Memory B cell (primary cell): Measurements from ENCODE around the gene SCYL3.
"Not testable (repeated sequence)": the region's sequence is repeated elsewhere in the genome, so short reads cannot be mapped to it uniquely, and the experiment has no call there.

Experiments used
- ATAC-seq: fragments of 150-1000 bp; cut with Tn5 transposase; 2 replicates; pipeline ENCODE4 v1.10.0; 2021; ENCODE audit warnings: low read depth, mild to moderate bottlenecking, moderate library complexity
- DNase-seq, 2 donors: peaks; one replicate each; pipeline ENCODE4 v3.0.0; 2022; ENCODE audit warnings: low spot score in 2 of 2
- H3K27ac Mint-ChIP-seq: one replicate; pipeline ENCODE4 v1.8.0; 2022; ENCODE audit warnings: mild to moderate bottlenecking, moderate library complexity, mixed read lengths
- H3K27me3 Mint-ChIP-seq: one replicate; pipeline ENCODE4 v1.8.0; 2022; ENCODE audit warnings: mixed read lengths
- H3K36me3 Mint-ChIP-seq: one replicate; pipeline ENCODE4 v1.8.0; 2022; ENCODE audit warnings: mild to moderate bottlenecking, mixed read lengths
- H3K4me1 Mint-ChIP-seq: one replicate; pipeline ENCODE4 v1.8.0; 2022; ENCODE audit warnings: mixed read lengths
- H3K4me3 Mint-ChIP-seq: one replicate; pipeline ENCODE4 v1.8.0; 2022; ENCODE audit warnings: mild to moderate bottlenecking, moderate library complexity, mixed read lengths
- H3K9me3 Mint-ChIP-seq: one replicate; pipeline ENCODE4 v1.8.0; 2022; ENCODE audit warnings: mixed read lengths

The SCYL3 gene

DNA sequence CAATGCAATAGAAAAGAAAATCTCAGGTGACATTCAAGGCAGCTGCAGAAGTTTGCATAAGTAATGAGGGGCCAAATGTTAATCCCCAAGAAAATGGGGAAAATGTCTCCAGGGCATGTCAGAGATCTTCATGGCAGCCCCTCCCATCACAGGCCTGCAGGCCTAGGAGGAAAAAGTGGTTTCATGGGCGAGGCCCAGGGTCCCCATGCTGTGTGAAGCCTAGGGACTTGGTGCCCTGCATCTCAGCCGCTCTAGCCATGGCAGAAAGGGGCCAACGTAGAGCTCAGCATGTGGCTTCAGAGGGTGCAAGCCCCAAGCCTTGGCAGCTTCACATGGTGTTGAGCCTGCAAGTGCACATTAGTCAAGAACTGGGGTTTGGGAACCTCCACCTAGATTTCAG, 21.7 kb downstream of the SCYL3 start:
- not testable (repeated sequence) for H3K9me3 Mint-ChIP-seq, ATAC-seq, H3K27ac Mint-ChIP-seq, H3K4me3 Mint-ChIP-seq, DNase-seq, H3K27me3 Mint-ChIP-seq
- peaks cover 55% of the 10 kb centered on the region for H3K36me3 Mint-ChIP-seq
- H3K4me1 Mint-ChIP-seq, result peaks cover 17% of the 10 kb centered on the region

DNA sequence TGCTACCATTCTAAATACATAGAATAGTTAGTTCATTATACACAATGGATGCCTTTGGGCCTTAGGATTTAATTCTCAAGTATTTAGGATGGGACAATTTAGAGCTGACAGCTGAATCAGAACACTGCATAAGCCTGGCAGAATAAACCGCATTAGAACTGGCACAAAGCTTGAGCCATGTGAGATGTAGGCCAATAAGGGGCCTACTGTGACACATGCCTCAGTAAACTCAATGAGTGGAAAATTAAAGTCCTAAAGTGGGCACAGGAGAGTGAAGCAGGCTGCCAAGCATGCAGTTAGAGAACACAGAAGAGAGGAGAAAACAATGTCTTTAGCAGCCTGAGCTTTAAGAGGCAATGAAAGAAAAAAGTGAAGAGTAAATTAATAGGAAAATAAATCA, 24.3 kb downstream of the SCYL3 start:
- DNase-seq, result no peak
- Mint-ChIP-seq H3K27me3 (no peaks in the 10 kb centered on the region), H3K36me3 (peaks cover 59% of the 10 kb centered on the region), H3K4me3 (no peak overlapping the region), H3K27ac (no peak overlapping the region), H3K9me3 (no peaks in the 10 kb centered on the region), H3K4me1 (peaks cover 13% of the 10 kb centered on the region)
- no peak for ATAC-seq

DNA sequence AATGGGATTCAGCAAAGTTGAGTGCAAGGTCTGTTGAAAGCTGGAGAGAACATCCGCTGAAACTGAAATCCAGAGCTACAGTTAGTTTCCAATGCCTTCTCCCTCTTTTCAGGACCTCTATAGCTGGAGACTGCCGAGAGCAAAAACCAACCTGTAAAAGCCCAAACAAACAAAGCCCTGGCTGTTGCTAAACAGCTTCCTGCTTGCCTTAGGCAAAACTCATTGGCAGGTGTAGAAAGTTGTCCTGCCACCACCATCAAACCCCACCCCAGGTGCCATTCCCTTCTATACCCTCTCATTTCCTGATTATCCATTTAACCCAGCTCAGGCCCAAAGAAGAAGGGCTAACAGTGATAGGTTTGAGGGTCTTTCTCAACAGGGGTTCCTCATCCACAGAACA, 24.7 kb downstream of the SCYL3 start:
- Mint-ChIP-seq H3K27ac (no peak overlapping the region), H3K36me3 (peaks cover 54% of the 10 kb centered on the region), H3K4me1 (peaks cover 8% of the 10 kb centered on the region), H3K9me3 (no peaks in the 10 kb centered on the region), H3K4me3 (no peak overlapping the region), H3K27me3 (no peaks in the 10 kb centered on the region)
- DNase-seq (no peak), ATAC-seq (no peak)

DNA sequence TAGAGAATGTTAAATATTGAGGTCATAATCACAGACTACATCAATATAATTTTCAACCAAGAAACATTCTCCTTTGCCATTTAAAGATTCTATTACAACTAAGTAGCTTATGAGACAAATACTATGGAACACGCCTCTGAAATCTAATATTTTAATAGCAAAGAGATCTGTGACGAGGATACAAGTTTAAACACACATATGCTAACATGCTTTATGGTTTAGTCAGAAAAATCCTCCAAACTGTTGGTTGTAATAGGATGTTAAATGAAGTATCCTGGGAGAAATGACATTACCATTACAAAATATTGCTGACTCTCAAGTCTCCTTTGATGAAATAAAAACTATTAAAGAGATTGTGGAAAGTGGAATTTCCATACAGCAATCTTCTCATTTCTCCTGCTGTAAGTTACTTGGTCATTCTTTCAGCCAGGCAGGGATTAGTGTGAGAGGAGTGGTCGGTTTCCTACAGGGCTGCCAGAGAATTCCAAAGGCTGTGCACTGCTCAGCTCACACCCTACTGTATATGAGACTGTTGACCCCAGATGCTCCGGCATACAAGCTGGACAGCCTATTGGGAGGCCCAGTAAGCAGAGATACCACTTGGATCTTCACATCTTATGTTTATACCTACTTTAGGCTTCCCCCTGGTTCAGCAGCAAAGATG, 26.6 kb downstream of the SCYL3 start:
- Mint-ChIP-seq H3K9me3 (no peaks in the 10 kb centered on the region), H3K4me3 (no peak overlapping the region), H3K27ac (no peak overlapping the region), H3K27me3 (no peaks in the 10 kb centered on the region), H3K36me3 (peaks cover 49% of the 10 kb centered on the region), H3K4me1 (peaks cover 2% of the 10 kb centered on the region)
- DNase-seq (no peak), ATAC-seq (no peak)

DNA sequence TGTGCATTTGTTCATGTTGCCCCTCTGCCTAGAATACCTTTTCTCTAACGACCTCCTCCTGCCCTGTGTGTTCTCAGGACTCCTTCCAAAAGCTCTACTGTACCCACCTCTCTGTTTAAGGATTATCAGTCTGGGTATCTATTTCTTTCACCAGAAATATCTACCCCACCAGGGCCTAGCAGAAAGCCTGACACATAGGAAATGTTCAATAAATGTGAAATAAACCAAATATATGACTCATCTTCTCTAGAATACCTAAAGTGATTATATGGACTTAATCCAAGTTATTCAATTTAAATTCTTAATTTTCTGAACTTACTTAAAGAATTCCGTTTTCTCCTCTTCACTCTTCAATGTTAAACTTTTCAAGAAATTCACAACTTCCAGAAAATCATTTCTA, 27.1 kb downstream of the SCYL3 start:
- Mint-ChIP-seq H3K27me3 (no peaks in the 10 kb centered on the region), H3K36me3 (peaks cover 46% of the 10 kb centered on the region), H3K9me3 (no peaks in the 10 kb centered on the region), H3K4me1 (peaks cover 1% of the 10 kb centered on the region), H3K27ac (peak overlapping the region; percentile 3), H3K4me3 (no peak overlapping the region)
- no peak for DNase-seq
- no peak for ATAC-seq

DNA sequence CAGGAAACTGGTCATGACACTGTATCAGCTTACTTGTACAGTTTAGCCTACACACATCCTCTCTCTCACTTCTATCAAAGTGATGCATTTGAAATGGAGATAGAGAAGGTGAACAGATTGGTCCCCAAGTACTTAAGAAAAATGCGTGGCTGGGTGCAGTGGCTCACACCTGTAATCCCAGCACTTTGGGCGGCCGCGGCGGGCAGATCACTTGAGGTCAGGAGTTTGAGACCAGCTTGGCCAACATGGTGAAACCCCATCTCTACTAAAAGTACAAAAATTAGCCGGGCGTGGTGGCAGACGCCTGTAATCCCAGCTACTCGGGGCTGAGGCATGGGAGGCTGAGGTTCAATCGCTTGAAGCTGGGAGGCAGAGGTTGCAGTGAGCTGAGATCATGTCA, 29.2 kb downstream of the SCYL3 start:
- not testable (repeated sequence) for H3K27ac Mint-ChIP-seq, H3K9me3 Mint-ChIP-seq
- H3K36me3 Mint-ChIP-seq, result peaks cover 42% of the 10 kb centered on the region

DNA sequence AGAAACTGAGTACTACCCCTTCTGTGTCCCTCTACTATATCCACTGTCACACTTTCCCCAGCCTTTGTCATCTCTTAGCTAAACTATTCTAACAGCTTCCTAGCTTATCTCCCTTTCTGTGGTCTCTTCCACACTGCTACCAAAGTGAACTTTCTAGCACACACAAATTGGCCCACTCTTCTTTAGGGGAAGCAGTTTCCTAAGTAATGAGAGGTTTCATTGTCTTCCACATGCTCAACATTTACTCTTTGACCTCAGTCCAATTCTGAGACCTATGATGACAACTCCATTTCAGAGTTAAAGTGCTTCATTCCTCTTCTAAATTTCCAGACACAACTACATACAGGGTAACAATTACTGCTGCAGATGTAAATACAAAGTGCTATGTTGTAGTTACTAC, 32.9 kb downstream of the SCYL3 start:
- Mint-ChIP-seq H3K27ac (peak overlapping the region; percentile 35), H3K36me3 (peaks cover 30% of the 10 kb centered on the region), H3K4me3 (no peak overlapping the region), H3K9me3 (no peaks in the 10 kb centered on the region), H3K27me3 (no peaks in the 10 kb centered on the region), H3K4me1 (peaks cover 8% of the 10 kb centered on the region)
- ATAC-seq (no peak), DNase-seq (no peak)

More for the DNA sequence above, 29.2 kb downstream of the SCYL3 start:
- H3K4me3 Mint-ChIP-seq, H3K27me3 Mint-ChIP-seq, ATAC-seq, DNase-seq, H3K4me1 Mint-ChIP-seq: not testable (repeated sequence)

DNA sequence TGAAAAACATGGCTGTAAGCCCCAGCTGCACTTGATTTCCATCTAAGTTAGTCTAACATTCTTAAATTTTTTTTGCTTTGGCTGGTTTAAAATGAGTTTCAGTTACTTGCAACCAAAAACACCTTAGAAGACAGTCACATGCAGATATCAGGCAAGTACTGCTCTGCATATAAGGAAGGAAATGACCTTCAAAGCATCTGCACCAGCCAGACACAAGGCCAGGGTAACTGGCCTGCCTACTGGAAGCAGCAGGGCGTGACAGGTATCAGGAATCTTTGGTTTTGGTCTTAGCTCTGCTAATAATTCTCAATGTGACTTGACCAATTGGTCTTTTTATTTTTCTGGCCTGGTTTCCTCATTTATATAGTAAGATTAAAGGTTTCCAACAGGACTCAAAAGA, 33.5 kb downstream of the SCYL3 start:
- ATAC-seq, result peak; percentile 58
- Mint-ChIP-seq H3K36me3 (peaks cover 29% of the 10 kb centered on the region), H3K27ac (peak overlapping the region; percentile 35), H3K27me3 (no peaks in the 10 kb centered on the region), H3K9me3 (no peaks in the 10 kb centered on the region), H3K4me3 (no peak overlapping the region), H3K4me1 (peaks cover 11% of the 10 kb centered on the region)
- no peak for DNase-seq

DNA sequence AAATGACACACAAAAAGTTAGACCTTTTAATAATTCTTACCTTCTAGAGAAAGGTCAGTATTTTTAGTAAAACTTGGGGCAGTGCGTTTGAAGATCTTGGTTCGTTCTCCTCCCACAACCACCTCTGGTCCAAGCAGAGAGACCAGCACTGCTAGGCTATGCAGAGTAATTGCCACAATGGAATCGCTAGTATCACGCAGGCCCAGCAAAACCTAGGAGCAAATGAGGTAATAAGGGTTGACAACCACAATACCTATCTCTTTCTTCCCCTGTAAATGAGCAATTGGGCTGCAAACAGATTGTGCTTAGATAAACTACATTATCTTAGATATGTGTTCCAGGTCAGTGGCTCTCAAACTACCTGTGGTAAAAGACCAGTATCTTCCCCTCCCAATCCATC, 34.7 kb downstream of the SCYL3 start:
- H3K4me1 Mint-ChIP-seq, result peaks cover 11% of the 10 kb centered on the region
- H3K36me3 Mint-ChIP-seq, result peaks cover 28% of the 10 kb centered on the region
- no peak overlapping the region for H3K4me3 Mint-ChIP-seq
- ATAC-seq, result no peak
- H3K9me3 Mint-ChIP-seq, result no peaks in the 10 kb centered on the region
- no peak overlapping the region for H3K27ac Mint-ChIP-seq
- no peak for DNase-seq
- no peaks in the 10 kb centered on the region for H3K27me3 Mint-ChIP-seq

DNA sequence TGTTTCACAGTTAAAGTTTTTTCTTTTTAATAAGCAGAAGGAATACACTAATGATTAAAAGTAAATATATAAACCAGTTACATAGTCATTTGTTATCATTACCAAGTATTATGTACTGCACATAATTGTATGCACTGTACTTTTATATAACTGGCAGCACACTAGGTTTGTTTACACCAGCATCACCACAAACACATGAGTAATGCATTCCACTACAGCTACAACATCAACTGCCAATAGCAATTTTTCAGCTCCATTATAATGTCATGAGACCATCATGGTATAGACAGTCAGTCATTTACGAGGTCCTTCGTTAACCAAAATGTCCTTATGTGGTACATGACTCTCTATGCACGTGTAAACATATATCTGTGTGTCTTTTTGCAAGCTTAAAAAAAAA, 35.2 kb downstream of the SCYL3 start:
- Mint-ChIP-seq H3K27ac (no peak overlapping the region), H3K4me1 (peaks cover 11% of the 10 kb centered on the region), H3K36me3 (peaks cover 29% of the 10 kb centered on the region), H3K27me3 (no peaks in the 10 kb centered on the region), H3K4me3 (no peak overlapping the region), H3K9me3 (no peaks in the 10 kb centered on the region)
- no peak for ATAC-seq
- no peak for DNase-seq

DNA sequence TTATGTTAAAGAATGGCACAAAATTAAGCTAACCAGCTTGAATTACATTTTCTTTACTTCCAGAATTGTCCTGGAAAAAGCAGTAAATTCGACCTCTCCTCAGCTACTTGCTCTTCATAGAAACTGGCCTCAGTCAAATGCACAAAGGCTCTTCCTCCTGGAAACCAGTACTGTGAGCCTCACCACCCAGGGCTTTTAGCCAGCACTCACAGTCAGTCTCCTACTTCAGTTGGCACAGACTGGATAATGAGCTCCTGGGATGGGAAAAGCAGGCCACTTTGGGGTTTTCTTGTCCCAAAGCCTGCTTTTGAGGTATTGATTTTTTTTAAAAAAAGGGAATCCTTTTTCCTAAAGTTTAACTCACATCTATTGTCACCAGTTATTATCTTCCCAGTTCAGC, 40.4 kb downstream of the SCYL3 start:
- H3K27ac Mint-ChIP-seq, result no peak overlapping the region
- H3K4me1 Mint-ChIP-seq, result peaks cover 5% of the 10 kb centered on the region
- peaks cover 28% of the 10 kb centered on the region for H3K36me3 Mint-ChIP-seq

DNA sequence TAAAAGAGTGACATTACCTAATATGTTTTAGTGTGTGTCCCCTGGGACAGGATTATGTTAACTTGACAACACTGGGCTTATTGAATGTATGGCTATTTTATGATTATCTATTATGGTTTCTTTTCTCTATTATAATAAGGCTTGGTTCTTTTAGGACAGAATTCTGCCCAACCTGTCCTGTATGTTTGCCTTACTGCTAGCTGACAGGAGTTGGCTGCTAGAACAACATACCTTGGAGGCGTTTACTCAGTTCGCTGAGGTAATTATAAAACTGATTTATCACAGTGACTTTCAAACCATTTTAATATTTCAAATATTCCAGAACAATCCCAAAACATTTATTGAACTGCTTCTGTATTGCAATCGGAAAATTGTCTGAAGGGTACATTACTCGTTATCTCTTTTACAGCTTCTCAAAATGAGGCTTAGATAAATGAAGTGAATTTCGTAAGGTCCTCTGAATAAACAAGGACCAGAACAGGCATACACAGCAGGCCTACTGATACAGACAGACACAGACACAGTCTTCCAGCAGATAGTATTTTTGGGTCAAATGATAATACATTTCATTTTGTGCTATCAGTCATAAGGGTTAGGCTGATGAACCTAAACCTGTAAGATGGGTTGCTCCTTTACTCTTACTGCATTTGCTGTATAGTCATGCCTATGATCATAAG, 44.2 kb downstream of the SCYL3 start:
- ATAC-seq (no peak), DNase-seq (no peak)
- peaks cover 35% of the 10 kb centered on the region for H3K36me3 Mint-ChIP-seq
- H3K4me3 Mint-ChIP-seq, result no peak overlapping the region
- no peaks in the 10 kb centered on the region for H3K9me3 Mint-ChIP-seq
- H3K27ac Mint-ChIP-seq, result no peak overlapping the region
- no peaks in the 10 kb centered on the region for H3K27me3 Mint-ChIP-seq
- H3K4me1 Mint-ChIP-seq, result no peaks in the 10 kb centered on the region

More for the DNA sequence above, 40.4 kb downstream of the SCYL3 start:
- H3K4me3 Mint-ChIP-seq, result no peak overlapping the region
- DNase-seq (no peak), ATAC-seq (no peak)
- H3K27me3 Mint-ChIP-seq, result no peaks in the 10 kb centered on the region
- H3K9me3 Mint-ChIP-seq, result no peaks in the 10 kb centered on the region

DNA sequence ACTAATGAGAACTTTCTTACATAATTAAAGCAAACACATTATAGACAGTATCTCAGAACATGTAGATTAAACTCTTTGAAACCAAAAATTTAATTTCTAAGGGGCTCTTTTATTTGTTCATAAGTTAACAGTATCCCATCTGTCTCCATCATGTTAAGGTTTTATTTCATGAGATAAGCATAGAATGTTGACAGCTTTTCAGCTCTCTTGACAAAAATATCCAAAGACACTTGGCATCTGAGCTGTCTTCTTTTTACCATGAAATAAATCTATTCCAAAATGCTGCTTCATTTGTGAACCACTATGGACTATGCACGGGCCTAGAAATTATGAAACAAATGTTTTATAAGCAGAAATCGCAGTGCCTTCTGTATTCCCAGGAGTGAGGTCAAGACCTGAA, 45.2 kb downstream of the SCYL3 start:
- Mint-ChIP-seq H3K36me3 (peaks cover 40% of the 10 kb centered on the region), H3K9me3 (no peaks in the 10 kb centered on the region), H3K27me3 (no peaks in the 10 kb centered on the region), H3K4me3 (no peak overlapping the region), H3K4me1 (no peaks in the 10 kb centered on the region), H3K27ac (no peak overlapping the region)
- DNase-seq (no peak), ATAC-seq (no peak)

DNA sequence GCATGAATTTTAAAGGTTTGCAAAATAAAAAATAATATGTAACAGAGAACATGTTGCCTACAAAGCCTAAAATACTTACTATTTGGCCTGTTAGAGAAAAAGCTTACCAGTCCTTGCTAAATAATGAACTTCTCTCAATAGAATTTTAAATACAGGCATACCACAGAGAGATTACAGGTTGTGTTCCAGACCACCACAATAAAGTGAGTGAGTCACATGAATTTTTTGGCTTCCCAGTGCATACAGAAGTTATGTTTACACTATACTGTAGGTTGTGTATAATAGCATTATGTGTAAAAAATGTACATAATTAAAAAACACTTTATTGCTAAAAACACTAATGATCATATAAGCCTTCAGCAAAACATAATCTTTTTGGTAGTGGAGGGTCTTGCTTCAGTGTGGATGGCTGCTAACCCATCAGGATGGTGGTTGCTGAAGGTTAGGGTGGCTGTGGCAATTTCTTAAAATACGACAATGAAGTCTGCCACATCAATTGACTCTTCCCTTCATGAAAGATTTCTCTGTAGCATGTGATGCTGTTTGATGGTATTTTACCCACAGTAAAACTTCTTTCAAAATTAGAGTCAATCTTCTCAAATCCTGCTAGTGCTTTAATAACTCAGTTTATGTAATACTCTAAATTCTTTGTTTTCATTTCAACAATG, 48.6 kb downstream of the SCYL3 start:
- Mint-ChIP-seq H3K4me3 (no peak overlapping the region), H3K4me1 (no peaks in the 10 kb centered on the region), H3K9me3 (peaks cover 7% of the 10 kb centered on the region), H3K36me3 (peaks cover 46% of the 10 kb centered on the region), H3K27ac (no peak overlapping the region), H3K27me3 (no peaks in the 10 kb centered on the region)
- DNase-seq (no peak), ATAC-seq (no peak)
